HCT116 (cell line): ENCODE measurements around the gene SERGEF. TPM values are rescaled to one million over a fixed set of nuclear protein-coding genes. Genes with fewer than 3 reads are reported as not detected.
A peak's percentile ranks its signal among the peaks of the same experiment; 100 is the strongest.

Experiments
- ATAC-seq: fragments of 200-7000 bp; cut with Tn5 transposase; 2 replicates; pipeline ENCODE4 v1.9.1; 2020; ENCODE audit warnings: mild to moderate bottlenecking, moderate library complexity
- BruUV-seq: library from RNA; stranded (reverse); fragments of 400-500 nt; replicated peaks from 2 replicates; lab custom pipeline; 2021; lab: Mats Ljungman, UMichigan
- CTCF ChIA-PET: fragments of 300-600 bp; sonication (Branson Sonifier 250); formaldehyde crosslinking; loops from one replicate; lab custom pipeline; 2021; ENCODE audit warnings: antibody characterized with exemption; lab: Charles Lee
- POLR2A ChIA-PET: fragments of 300-600, 350-600 bp; sonication (Branson Sonifier 250); formaldehyde crosslinking; loops from one replicate; lab custom pipeline; 2021; ENCODE audit warnings: antibody characterized with exemption; lab: Charles Lee
- RAD21 ChIA-PET, 2 experiments: fragments of 300-600 bp; sonication (Branson Sonifier 250); formaldehyde crosslinking; loops; one replicate each; lab custom pipeline; 2023; ENCODE audit warnings: low total read pairs in 2 of 2; ENCODE audit not compliant: uncharacterized antibody in 2 of 2, unreplicated experiment in 2 of 2, low non-redundant PET in 1 of 2; lab: Charles Lee
- DNase-seq: peaks from one replicate; pipeline ENCODE4 v3.0.0-alpha.2; 2010; ENCODE audit warnings: low read depth, low spot score
- H2AFZ ChIP-seq: fragments of 200-600 bp; shearing (Covaris generic), sonication (generic); 2 replicates; pipeline ENCODE4 v1.6.1; 2017; ENCODE audit warnings: low read depth, mixed run types, mixed read lengths, antibody characterized with exemption, low read length; ENCODE audit not compliant: poor library complexity, severe bottlenecking
- H3K27ac ChIP-seq: 2 replicates; pipeline ENCODE4 v1.5.1; 2012; ENCODE audit warnings: low read depth, low read length
- H3K27me3 ChIP-seq: fragments of 200-600 bp; sonication (generic); 2 replicates; pipeline ENCODE4 v1.6.1; 2016; ENCODE audit warnings: mixed run types, low read length, mixed read lengths; ENCODE audit not compliant: insufficient read depth
- H3K36me3 ChIP-seq, 2 experiments: fragments of 200-500 bp in 1 of 2; fragments of 200-600 bp in 1 of 2; sonication (Bioruptor generic) in 1 of 2; sonication (generic) in 1 of 2; 2 replicates each; pipeline versions ENCODE4 v1.5.1 to v1.6.1; 2014 to 2016; ENCODE audit warnings: low read length in 2 of 2, inconsistent platforms in 1 of 2, mixed read lengths in 1 of 2, mixed run types in 1 of 2; ENCODE audit not compliant: insufficient read depth in 2 of 2, control insufficient read depth in 1 of 2
- H3K4me1 ChIP-seq, 2 experiments: fragments of 200-600 bp in 1 of 2; sonication (generic) in 1 of 2; 2 replicates each; pipeline versions ENCODE4 v1.5.1 to v1.6.1; 2012 to 2017; ENCODE audit warnings: low read length in 2 of 2, inconsistent platforms in 1 of 2, mild to moderate bottlenecking in 1 of 2, mixed read lengths in 1 of 2, mixed run types in 1 of 2, moderate library complexity in 1 of 2; ENCODE audit not compliant: insufficient read depth in 2 of 2, control insufficient read depth in 1 of 2
- H3K4me2 ChIP-seq: fragments of 200-600 bp; sonication (generic); 2 replicates; pipeline ENCODE4 v1.6.1; 2017; ENCODE audit warnings: mixed run types, low read length, mixed read lengths
- H3K4me3 ChIP-seq, 2 experiments: fragments of 200-600 bp in 1 of 2; sonication (generic) in 1 of 2; replicated peaks in 1 of 2; 2 replicates each; pipeline ENCODE4 v1.5.1; 2011 to 2016; ENCODE audit warnings: low read length in 2 of 2, control low read depth in 1 of 2, low read depth in 1 of 2, mild to moderate bottlenecking in 1 of 2, mixed read lengths in 1 of 2, mixed run types in 1 of 2
- H3K79me2 ChIP-seq: fragments of 200-600 bp; sonication (generic); 2 replicates; pipeline ENCODE4 v1.6.1; 2017; ENCODE audit warnings: mild to moderate bottlenecking, mixed run types, low read length, moderate library complexity, mixed read lengths; ENCODE audit not compliant: insufficient read depth
- H3K9ac ChIP-seq: fragments of 200-600 bp; sonication (generic); 2 replicates; pipeline ENCODE4 v1.6.1; 2016; ENCODE audit warnings: low read length, mixed read lengths
- H3K9me2 ChIP-seq: fragments of 200-600 bp; sonication (generic), shearing (Covaris generic); 2 replicates; pipeline ENCODE4 v1.6.1; 2017; ENCODE audit warnings: mixed run types, mild to moderate bottlenecking, moderate library complexity; ENCODE audit not compliant: insufficient read depth
- H3K9me3 ChIP-seq, 2 experiments: fragments of 200-500 bp in 1 of 2; fragments of 200-600 bp in 1 of 2; sonication (Bioruptor generic) in 1 of 2; sonication (generic) in 1 of 2; 2 replicates each; pipeline ENCODE4 v1.6.1; 2014 to 2017; ENCODE audit warnings: low read length in 2 of 2, mixed read lengths in 2 of 2, inconsistent platforms in 1 of 2, low read depth in 1 of 2, mild to moderate bottlenecking in 1 of 2, mixed run types in 1 of 2, moderate library complexity in 1 of 2; ENCODE audit not compliant: control insufficient read depth in 1 of 2, insufficient read depth in 1 of 2
- H4K20me1 ChIP-seq: fragments of 200-600 bp; sonication (generic), shearing (Covaris generic); 2 replicates; pipeline ENCODE4 v1.6.1; 2017; ENCODE audit warnings: mixed run types, mild to moderate bottlenecking, moderate library complexity; ENCODE audit not compliant: insufficient read depth
- CBX3 ChIP-seq: IDR thresholded peaks from 2 replicates; pipeline ENCODE4 v1.6.1; 2012; ENCODE audit warnings: low read depth
- TCF7L2 ChIP-seq: IDR thresholded peaks from 2 replicates; pipeline ENCODE4 v1.7.0; 2011; ENCODE audit warnings: borderline replicate concordance, inconsistent platforms; ENCODE audit not compliant: insufficient read depth, insufficient read length; ENCODE audit errors: extremely low read depth
- intact Hi-C: fragments of 100-400 bp; cut with micrococcal nuclease; formaldehyde crosslinking; loops from 2 replicates; pipeline ENCODE4 v1.10.0; 2022
- total RNA-seq: library from RNA; stranded (reverse); gene quantifications from one replicate; pipeline ENCODE4 v1.2.1, GENCODE V29; 2021; ENCODE audit not compliant: unreplicated experiment
- TF ChIP-seq, protein P1 (sequence below): IDR thresholded peaks from 2 replicates; pipeline ENCODE4 v1.6.1; 2011; ENCODE audit warnings: mild to moderate bottlenecking, low read length, moderate library complexity; ENCODE audit not compliant: insufficient replicate concordance; ENCODE audit errors: extremely low read depth
- TF ChIP-seq, protein P2 (sequence below): IDR thresholded peaks from 2 replicates; pipeline ENCODE4 v1.6.1; 2012; ENCODE audit warnings: low read depth
- TF ChIP-seq, protein P3 (sequence below), 3 experiments: fragments of 200-600 bp in 1 of 3; sonication (generic) in 1 of 3; IDR thresholded peaks in 2 of 3; conservative IDR thresholded peaks in 1 of 3; 2 replicates each; pipeline ENCODE4 v1.5.1; 2012 to 2017; ENCODE audit warnings: low read depth in 2 of 3, low read length in 2 of 3, antibody characterized with exemption in 1 of 3, borderline replicate concordance in 1 of 3, control low read depth in 1 of 3, mild to moderate bottlenecking in 1 of 3, mixed read lengths in 1 of 3, mixed run types in 1 of 3, moderate library complexity in 1 of 3; ENCODE audit not compliant: insufficient read depth in 1 of 3

The SERGEF gene
- total RNA-seq, 1 experiment from 2014 or later: 32.8 TPM

DNA sequence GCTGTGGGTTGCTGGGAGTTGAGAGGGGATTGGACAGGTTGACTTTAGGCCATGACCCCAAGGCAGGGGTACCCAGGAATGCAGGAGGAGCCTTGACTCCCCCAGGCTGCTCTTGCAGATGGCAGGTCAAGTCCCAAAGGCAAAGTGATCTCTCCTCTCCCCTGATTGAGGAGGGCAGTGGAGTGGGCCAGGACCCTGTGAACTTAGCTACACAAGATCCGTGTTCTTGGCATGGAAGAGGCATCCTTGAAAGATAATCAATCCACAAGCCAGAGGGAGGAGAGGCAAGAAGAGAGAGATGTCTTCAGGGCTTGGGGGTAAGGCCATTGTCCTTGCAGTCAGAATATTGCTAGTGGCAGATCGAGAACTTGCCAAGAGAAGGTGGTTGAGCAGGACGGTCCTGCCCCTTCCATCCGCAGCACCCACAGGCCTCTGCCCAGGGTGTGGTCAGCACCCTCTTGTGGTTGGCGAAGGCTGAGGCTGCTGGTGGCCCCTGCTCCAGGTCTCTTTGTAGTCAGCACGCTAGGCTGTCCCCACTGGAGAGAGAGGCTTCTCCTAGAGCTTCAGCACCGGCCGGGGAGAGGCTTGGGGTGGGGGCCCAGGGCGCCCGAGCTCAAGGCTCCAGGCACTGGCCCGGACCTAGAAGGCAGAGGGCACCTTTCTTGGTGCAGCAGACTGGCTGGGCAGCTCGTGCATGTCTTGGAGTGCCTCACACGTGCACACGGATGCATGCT is 232.8 kb downstream of the SERGEF start:
- H3K4me3 ChIP-seq: no peak overlapping the region
- RAD21 ChIA-PET: no interaction called here
- DNase-seq (no peak), ATAC-seq (peak; percentile 74)
- H3K27me3 ChIP-seq: no peaks in the 10 kb centered on the region
- H3K9me2 ChIP-seq: no peaks in the 10 kb centered on the region
- H3K9me3 ChIP-seq: no peaks in the 10 kb centered on the region
- TF ChIP-seq, protein P1, sequence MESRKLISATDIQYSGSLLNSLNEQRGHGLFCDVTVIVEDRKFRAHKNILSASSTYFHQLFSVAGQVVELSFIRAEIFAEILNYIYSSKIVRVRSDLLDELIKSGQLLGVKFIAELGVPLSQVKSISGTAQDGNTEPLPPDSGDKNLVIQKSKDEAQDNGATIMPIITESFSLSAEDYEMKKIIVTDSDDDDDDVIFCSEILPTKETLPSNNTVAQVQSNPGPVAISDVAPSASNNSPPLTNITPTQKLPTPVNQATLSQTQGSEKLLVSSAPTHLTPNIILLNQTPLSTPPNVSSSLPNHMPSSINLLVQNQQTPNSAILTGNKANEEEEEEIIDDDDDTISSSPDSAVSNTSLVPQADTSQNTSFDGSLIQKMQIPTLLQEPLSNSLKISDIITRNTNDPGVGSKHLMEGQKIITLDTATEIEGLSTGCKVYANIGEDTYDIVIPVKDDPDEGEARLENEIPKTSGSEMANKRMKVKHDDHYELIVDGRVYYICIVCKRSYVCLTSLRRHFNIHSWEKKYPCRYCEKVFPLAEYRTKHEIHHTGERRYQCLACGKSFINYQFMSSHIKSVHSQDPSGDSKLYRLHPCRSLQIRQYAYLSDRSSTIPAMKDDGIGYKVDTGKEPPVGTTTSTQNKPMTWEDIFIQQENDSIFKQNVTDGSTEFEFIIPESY: no peak
- TF ChIP-seq CBX3 (no peak), TCF7L2 (no peak)
- TF ChIP-seq, protein P2, sequence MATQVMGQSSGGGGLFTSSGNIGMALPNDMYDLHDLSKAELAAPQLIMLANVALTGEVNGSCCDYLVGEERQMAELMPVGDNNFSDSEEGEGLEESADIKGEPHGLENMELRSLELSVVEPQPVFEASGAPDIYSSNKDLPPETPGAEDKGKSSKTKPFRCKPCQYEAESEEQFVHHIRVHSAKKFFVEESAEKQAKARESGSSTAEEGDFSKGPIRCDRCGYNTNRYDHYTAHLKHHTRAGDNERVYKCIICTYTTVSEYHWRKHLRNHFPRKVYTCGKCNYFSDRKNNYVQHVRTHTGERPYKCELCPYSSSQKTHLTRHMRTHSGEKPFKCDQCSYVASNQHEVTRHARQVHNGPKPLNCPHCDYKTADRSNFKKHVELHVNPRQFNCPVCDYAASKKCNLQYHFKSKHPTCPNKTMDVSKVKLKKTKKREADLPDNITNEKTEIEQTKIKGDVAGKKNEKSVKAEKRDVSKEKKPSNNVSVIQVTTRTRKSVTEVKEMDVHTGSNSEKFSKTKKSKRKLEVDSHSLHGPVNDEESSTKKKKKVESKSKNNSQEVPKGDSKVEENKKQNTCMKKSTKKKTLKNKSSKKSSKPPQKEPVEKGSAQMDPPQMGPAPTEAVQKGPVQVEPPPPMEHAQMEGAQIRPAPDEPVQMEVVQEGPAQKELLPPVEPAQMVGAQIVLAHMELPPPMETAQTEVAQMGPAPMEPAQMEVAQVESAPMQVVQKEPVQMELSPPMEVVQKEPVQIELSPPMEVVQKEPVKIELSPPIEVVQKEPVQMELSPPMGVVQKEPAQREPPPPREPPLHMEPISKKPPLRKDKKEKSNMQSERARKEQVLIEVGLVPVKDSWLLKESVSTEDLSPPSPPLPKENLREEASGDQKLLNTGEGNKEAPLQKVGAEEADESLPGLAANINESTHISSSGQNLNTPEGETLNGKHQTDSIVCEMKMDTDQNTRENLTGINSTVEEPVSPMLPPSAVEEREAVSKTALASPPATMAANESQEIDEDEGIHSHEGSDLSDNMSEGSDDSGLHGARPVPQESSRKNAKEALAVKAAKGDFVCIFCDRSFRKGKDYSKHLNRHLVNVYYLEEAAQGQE: no peak
- TF ChIP-seq, protein P3, sequence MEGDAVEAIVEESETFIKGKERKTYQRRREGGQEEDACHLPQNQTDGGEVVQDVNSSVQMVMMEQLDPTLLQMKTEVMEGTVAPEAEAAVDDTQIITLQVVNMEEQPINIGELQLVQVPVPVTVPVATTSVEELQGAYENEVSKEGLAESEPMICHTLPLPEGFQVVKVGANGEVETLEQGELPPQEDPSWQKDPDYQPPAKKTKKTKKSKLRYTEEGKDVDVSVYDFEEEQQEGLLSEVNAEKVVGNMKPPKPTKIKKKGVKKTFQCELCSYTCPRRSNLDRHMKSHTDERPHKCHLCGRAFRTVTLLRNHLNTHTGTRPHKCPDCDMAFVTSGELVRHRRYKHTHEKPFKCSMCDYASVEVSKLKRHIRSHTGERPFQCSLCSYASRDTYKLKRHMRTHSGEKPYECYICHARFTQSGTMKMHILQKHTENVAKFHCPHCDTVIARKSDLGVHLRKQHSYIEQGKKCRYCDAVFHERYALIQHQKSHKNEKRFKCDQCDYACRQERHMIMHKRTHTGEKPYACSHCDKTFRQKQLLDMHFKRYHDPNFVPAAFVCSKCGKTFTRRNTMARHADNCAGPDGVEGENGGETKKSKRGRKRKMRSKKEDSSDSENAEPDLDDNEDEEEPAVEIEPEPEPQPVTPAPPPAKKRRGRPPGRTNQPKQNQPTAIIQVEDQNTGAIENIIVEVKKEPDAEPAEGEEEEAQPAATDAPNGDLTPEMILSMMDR (IDR thresholded peaks at IDR 0.05 in 2 of 3, conservative IDR thresholded peaks at IDR 0.05 in 1 of 3; ENCODE audit: borderline replicate concordance in 1 of 3, insufficient read depth in 1 of 3, low read depth in 2 of 3, low read length in 2 of 3): peak in 1 of 3 experiments; percentile 33; a peak in 2 of 6 replicates
- H3K4me2 ChIP-seq: no peak overlapping the region
- no peak overlapping the region for H3K27ac ChIP-seq
- H4K20me1 ChIP-seq: no peaks in the 10 kb centered on the region
- H3K36me3 ChIP-seq: no peaks in the 10 kb centered on the region
- no peak overlapping the region for H2AFZ ChIP-seq
- H3K4me1 ChIP-seq: no peaks in the 10 kb centered on the region
- CTCF ChIA-PET: no interaction called here
- BruUV-seq: no TSS peak
- POLR2A ChIA-PET: no interaction called here
- no peaks in the 10 kb centered on the region for H3K79me2 ChIP-seq
- H3K9ac ChIP-seq: no peak overlapping the region
- intact Hi-C loops: no loop called here
